Right ventricle myocardium superior (tissue), 1 donor: ENCODE data around the gene NLGN1. TPM values are rescaled to one million over a fixed set of nuclear protein-coding genes. Genes with fewer than 3 reads are reported as not detected.

Experiments
- ATAC-seq: fragments of 200-7000 bp; cut with Tn5 transposase; one replicate; pipeline ENCODE4 v1.9.1; 2020; ENCODE audit warnings: mild to moderate bottlenecking; ENCODE audit not compliant: poor library complexity
- DNase-seq: peaks from one replicate; pipeline ENCODE4 v3.0.0-alpha.2; 2020
- intact Hi-C: fragments of 100-400 bp; cut with DNase I; formaldehyde crosslinking; loops from one replicate; pipeline ENCODE4 v1.11.2; 2022
- total RNA-seq: library from RNA; stranded (reverse); fragmentation: NEBNext Ultra II Directional; extraction: Animal tissue kit (Norgen Biotek cat#: 25700); gene quantifications from one replicate; pipeline ENCODE4 v1.2.1, GENCODE V29; 2021
- donor health status: DM: no; HTN: yes; CAD: no; lungs with severe emphysema.

NLGN1 gene
- total RNA-seq, 1 donor from 2014 or later: 7.8 TPM

DNA sequence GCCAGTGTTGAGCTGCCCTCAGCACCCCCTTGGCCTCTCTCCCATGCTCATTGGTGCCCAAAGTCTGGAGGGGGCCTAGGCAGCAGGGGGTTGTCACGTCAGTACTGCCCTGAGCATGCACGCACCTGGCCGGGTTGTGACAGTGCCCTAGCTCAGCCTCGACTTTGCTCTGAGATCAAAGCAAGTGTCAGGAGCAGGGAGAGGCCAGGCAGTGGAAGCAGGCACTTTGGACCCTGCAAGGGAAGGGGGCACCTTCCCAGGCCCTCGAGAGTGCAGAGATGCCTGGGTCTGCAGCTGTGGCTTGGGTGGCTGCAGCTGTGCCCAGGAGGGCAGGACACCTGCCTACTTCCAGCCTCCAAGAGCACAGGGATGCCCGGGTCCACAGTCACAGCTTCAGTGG is 561.3 kb downstream of the NLGN1 start:
- DNase-seq (peak; percentile 30), ATAC-seq (no peak)
- intact Hi-C loops: no loop called here

- intact Hi-C loops: no loop called here
- ATAC-seq (no peak), DNase-seq (no peak)
Observed at GRCh38 chr3:173970281-173970680, 572.7 kb downstream of the NLGN1 start.

GRCh38 chr3:173976281-173976680 is 578.7 kb downstream of the NLGN1 start:
- ATAC-seq: no peak
- intact Hi-C loops: no loop called here
- no peak for DNase-seq

GRCh38 chr3:173977747-173978146 is 580.2 kb downstream of the NLGN1 start:
- intact Hi-C loops: no loop called here
- ATAC-seq (no peak), DNase-seq (no peak)

- ATAC-seq (no peak), DNase-seq (no peak)
- intact Hi-C loops: no loop called here
Observed at GRCh38 chr3:173983343-173983742, 585.8 kb downstream of the NLGN1 start.

DNA sequence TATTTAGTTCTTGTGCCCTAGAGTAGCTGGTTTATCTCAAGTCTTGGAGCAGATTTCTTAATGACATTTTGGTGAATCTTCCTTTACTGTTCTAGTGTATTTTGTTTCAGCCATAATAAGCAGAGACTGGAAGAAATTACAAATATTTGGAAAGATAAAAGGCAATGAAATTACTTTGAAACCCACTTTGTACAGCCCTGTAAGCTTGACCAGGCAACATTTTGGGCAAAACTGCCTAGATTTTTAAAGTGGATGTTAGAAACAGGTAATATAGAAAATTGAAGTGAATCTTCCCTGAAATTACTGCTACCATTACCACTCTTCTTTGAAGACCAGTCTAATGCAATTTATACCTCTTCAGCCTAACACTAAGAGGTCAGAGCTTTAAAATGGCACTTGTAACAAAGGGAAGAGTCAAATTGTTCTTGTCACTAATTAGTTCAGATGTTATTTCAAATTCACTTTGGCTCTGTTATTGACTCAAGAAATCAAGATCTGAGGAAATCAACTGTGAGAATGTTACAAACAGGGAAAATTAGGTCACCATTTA is 589.4 kb downstream of the NLGN1 start:
- ATAC-seq (no peak), DNase-seq (no peak)
- intact Hi-C loops: no loop called here

- intact Hi-C loops: no loop called here
- ATAC-seq (no peak), DNase-seq (no peak)
Observed at GRCh38 chr3:173988909-173989308, 591.4 kb downstream of the NLGN1 start.

DNA sequence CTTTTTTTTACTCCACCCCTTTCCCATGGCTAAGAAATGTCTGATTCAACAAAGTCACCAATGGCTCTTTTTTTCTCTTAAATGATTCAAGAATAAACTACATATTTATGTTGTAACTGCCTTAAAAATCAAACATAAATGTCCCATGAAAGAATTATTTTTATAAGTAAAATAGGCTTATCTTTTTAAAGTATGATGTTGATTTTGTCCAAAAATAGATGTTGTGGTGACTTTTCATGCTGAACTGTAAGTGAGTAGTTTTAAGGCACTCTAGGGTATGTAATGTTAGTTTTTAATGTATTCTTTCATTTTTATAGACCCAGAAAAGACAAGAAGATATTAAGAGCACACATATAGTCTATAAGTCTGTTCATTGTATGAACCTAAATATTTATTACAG is 594.9 kb downstream of the NLGN1 start:
- ATAC-seq (no peak), DNase-seq (no peak)
- intact Hi-C loops: no loop called here

GRCh38 chr3:173993299-173993698 is 595.8 kb downstream of the NLGN1 start:
- DNase-seq (no peak), ATAC-seq (no peak)
- intact Hi-C loops: no loop called here

GRCh38 chr3:174000675-174001074 is 603.1 kb downstream of the NLGN1 start:
- intact Hi-C loops: no loop called here
- no peak for ATAC-seq

DNA sequence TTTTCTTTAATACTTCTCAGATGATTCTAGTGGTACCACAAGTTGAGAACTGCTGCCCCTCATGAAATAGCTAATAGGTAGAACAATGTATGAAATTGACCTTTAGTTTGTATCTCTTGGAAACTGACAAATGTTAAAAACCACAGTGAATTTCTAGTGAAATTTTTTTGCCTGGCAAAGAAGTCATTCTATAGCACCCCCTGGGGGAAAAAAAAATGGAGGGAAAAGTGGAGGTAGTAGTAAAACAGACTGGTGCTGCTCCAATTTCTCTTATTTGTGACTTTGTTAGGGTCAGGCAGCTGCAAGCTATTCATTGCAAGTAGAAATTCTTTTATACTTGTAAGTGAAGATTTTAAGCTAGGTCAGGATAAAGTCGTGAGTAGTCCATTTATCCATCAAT is 605.0 kb downstream of the NLGN1 start:
- intact Hi-C loops: no loop called here
- no peak for DNase-seq
- ATAC-seq: no peak

More at GRCh38 chr3:174000675-174001074, 603.1 kb downstream of the NLGN1 start:
- DNase-seq: no peak

GRCh38 chr3:174010907-174011306 is 613.4 kb downstream of the NLGN1 start:
- ATAC-seq (no peak), DNase-seq (no peak)
- intact Hi-C loops: no loop called here

DNA sequence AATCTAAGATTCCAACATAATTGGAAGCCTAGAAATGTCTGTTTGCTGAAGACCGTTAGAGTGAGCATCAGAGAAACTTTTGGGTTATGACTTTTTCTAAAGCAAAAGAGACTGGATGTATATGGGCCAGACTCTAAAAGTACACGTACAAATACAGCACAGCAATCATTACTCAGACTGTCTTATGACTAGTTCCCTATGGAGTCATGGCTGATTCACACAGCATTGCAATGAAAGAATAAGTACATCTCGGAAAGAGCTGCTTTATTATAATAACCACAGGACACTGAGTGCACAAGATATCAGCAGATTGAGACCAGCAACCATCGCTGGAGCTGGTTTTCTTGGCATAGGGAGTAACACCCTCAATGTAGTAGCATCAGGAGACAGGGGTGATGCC is 618.6 kb downstream of the NLGN1 start:
- intact Hi-C loops: no loop called here
- ATAC-seq (no peak), DNase-seq (no peak)

DNA sequence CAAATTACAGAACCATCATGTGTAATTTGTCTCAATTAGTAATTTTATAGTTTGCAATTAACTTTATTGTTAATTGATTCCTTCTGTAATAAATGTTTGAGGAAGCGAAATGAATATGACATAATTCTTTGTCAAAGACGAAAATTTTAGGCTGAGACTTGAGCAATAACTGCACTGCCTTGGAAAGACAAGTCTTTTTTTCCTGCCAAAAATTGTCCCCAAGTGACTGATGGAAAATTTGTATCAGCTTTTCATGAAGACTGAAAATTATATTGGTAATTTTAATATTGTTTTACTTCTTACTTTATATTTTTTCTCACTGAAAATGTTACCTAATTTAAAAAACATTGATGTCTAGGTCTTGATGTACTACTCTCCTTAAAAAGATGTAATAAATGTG is 622.6 kb downstream of the NLGN1 start:
- DNase-seq (no peak), ATAC-seq (no peak)
- intact Hi-C loops: no loop called here

DNA sequence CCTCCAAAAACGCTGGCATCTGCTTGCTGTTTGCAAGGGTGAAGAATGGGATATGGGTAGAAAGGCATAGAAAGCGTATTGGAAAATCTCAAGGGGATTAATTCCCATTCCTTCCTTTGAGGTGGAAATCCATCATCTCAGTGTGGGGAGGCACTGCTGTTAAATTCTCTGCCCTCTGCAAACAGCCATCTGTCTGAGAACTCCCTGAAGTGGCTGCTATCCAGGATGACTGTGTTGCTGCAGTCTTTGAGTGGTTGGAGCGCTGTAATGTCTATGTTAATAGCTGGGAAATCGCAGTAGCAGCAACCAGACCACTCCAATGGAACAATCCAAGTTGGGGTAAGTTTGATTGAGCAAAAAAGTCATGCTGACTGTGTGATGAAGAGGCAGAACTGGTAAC is 625.9 kb downstream of the NLGN1 start:
- DNase-seq: no peak
- ATAC-seq: no peak
- intact Hi-C loops: no loop called here

- DNase-seq (no peak), ATAC-seq (no peak)
- intact Hi-C loops: no loop called here
Observed at GRCh38 chr3:174028673-174029072, 631.1 kb downstream of the NLGN1 start.

GRCh38 chr3:174035328-174035886 is 637.9 kb downstream of the NLGN1 start:
- peak; percentile 59 for ATAC-seq
- intact Hi-C loops: no loop called here
- DNase-seq: no peak

DNA sequence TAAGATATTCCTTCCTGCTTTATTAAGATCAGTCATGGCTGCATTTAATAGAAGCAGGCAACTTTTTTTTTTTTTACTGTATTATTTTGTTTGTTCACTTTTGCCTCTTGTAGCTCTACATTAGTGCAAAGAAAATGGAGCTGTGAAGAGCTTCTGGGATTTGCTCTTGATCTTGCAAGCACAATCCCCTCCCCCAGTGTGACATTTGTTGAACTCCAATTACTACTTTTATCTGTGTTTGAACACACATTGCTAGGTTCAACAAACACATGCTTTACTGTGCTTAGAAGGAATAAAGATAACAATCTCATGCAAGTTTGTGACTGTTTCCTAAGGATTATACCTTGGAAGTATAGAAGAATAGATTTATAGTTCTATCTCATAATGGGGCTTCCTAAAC is 648.8 kb downstream of the NLGN1 start:
- ATAC-seq: no peak
- no peak for DNase-seq
- intact Hi-C loops: no loop called here

GRCh38 chr3:174049472-174049871 is 651.9 kb downstream of the NLGN1 start:
- no peak for ATAC-seq
- no peak for DNase-seq
- intact Hi-C loops: no loop called here

GRCh38 chr3:174051191-174051590 is 653.6 kb downstream of the NLGN1 start:
- no peak for DNase-seq
- intact Hi-C loops: no loop called here
- no peak for ATAC-seq

GRCh38 chr3:174058804-174059203 is 661.3 kb downstream of the NLGN1 start:
- intact Hi-C loops: no loop called here
- DNase-seq (no peak), ATAC-seq (no peak)
